ENCODE results near the gene SESN2. TPM values are rescaled to one million over a fixed set of nuclear protein-coding genes. Genes with fewer than 3 reads are reported as not detected.
A peak's percentile ranks its signal among the peaks of the same experiment; 100 is the strongest.

Gene SESN2
- total RNA-seq, 4 donors from 2014 or later = 6.4 to 8.1 (median 6.8) TPM

DNA sequence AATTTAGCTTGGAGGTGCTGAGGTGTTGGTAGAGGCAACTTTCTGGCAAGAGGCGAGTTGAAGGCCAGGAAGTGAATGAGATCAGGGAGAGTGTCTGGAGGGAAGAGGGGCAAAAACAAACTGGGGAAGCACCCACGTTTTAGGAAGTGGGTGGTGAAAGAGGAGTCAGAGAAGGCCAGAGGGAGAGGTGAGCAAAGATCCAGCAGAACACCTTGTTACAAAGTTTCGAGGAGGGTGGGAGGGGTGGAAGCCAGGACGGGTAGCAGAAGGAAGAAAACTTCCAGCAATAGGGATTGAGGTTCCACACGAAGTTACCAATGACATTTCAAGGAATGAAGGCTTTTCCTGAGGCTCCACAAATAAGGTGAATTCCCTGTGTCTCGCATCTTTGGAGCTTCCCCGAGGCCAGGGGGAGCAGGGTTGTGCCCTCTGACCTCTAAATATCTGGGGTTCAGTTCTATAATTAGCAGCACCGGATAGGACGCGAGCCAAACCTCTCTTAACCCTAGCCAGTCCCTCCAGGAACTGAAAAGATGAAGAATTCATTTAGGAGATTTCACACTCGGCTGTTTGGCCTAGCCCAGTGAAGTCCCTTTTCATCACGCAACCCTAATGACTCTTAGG is 578 bp upstream of the SESN2 start:
- no peaks in the 10 kb centered on the region for H3K9me3 ChIP-seq
- intact Hi-C loops (cut with DNase I) = no loop called here
- 11 to 24% methylated on average over 12 of the region's 12 CpGs for WGBS, 2 donors
- peaks cover 4 to 18% of the 10 kb centered on the region in 2 donors for H3K4me1 ChIP-seq
- no peak overlapping the region for H3K4me3 ChIP-seq (replicated peaks in 1 of 3)
- H3K27ac ChIP-seq = no peak overlapping the region
- DNase-seq = no peak
- TF ChIP-seq POLR2A (IDR thresholded peaks at IDR 0.05) = no peak
- TF ChIP-seq, protein P1, sequence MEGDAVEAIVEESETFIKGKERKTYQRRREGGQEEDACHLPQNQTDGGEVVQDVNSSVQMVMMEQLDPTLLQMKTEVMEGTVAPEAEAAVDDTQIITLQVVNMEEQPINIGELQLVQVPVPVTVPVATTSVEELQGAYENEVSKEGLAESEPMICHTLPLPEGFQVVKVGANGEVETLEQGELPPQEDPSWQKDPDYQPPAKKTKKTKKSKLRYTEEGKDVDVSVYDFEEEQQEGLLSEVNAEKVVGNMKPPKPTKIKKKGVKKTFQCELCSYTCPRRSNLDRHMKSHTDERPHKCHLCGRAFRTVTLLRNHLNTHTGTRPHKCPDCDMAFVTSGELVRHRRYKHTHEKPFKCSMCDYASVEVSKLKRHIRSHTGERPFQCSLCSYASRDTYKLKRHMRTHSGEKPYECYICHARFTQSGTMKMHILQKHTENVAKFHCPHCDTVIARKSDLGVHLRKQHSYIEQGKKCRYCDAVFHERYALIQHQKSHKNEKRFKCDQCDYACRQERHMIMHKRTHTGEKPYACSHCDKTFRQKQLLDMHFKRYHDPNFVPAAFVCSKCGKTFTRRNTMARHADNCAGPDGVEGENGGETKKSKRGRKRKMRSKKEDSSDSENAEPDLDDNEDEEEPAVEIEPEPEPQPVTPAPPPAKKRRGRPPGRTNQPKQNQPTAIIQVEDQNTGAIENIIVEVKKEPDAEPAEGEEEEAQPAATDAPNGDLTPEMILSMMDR (IDR thresholded peaks at IDR 0.05) = no peak
- no peaks in the 10 kb centered on the region for H3K27me3 ChIP-seq
- no peaks in the 10 kb centered on the region for H3K36me3 ChIP-seq

DNA sequence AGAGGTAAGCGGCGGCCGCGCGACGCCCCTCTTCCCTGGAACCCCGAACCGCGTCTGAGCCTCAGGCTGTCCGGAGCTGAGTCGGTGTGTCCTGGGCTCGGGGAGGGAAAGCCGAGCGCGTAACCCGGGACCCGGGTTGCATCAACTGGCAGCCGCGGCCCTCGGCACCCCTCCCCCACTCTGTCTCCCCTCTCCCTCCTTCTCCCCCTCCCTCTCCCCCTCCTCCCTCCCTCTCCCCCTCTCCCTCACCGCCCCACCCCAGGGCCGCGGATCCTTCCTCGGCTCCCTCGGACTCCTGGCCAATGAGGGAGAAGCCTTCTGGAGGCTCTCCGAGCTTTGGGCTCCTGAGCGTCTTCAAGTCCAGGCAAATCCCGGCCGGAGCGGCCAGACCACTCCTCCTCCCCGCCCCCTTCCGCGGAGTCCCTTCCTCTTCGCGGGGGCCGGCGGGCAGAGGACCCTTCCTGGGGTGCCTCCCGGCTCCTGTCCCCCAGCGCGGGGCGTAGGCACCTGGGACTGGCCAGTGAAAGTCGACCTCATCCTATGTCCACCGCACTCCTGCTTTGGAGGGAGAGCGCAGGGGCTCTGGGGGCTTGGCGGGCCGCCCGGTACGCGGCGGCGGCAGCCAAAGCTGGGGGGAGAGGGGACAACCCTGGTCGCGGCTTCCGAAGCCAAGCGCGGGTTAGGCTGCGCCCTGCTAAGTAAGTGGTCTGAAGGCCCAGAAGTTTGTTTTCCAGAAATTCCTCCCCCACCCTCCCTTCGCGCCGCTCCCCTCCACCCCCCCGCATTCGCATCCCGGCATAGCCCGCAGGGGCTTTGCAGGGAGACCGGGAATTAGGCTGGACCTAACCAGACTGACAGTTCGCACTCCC is 850 bp downstream of the SESN2 start:
- H3K27ac ChIP-seq = peak overlapping the region; percentile 52 to 84 (median 69)
- H3K27me3 ChIP-seq = no peaks in the 10 kb centered on the region
- intact Hi-C loops (cut with DNase I) = no loop called here
- H3K36me3 ChIP-seq = no peaks in the 10 kb centered on the region
- H3K4me1 ChIP-seq = peaks cover 4 to 18% of the 10 kb centered on the region in 2 donors
- TF ChIP-seq, protein P1 (IDR thresholded peaks at IDR 0.05) = no peak
- TF ChIP-seq POLR2A (IDR thresholded peaks at IDR 0.05) = peak in 1 of 2 donors; percentile 19
- peak; percentile 68 to 71 for DNase-seq
- peak overlapping the region; percentile 67 to 85 (median 77) for H3K4me3 ChIP-seq (replicated peaks in 1 of 3)
- H3K9me3 ChIP-seq = no peaks in the 10 kb centered on the region
- 2 to 6% methylated on average over 11 to 18 of the region's 66 CpGs for whole genome bisulfite sequencing, 2 donors

DNA sequence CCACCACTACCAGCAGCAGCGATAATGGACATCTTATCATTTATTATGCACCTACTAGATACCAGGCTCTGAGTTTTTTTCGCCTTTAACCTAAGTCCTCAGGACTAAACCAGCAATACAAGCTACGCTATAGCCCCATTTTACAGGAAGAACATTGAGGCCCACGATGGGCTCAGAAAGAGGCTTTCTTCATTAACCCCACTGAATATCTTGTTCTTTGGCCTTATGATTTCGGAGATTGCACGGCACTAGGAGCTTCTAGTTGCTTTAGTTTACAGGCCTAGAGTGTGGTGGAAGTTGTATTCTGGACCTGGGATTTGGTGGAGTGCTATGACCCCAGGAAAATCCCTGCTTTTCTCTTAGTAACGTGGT is 1.5 kb downstream of the SESN2 start:
- no peaks in the 10 kb centered on the region for H3K9me3 ChIP-seq
- H3K27me3 ChIP-seq = no peaks in the 10 kb centered on the region
- peak overlapping the region in 1 of 3 donors; percentile 69 for H3K27ac ChIP-seq
- no peak for DNase-seq
- WGBS, 2 donors = 70 to 75% methylated on average over 7 of the region's 7 CpGs
- intact Hi-C loops (cut with DNase I) = no loop called here
- H3K4me1 ChIP-seq = peaks cover 4 to 18% of the 10 kb centered on the region in 2 donors
- TF ChIP-seq, protein P1 (IDR thresholded peaks at IDR 0.05) = no peak
- TF ChIP-seq POLR2A (IDR thresholded peaks at IDR 0.05) = no peak
- H3K4me3 ChIP-seq (replicated peaks in 1 of 3) = peak overlapping the region; percentile 67 to 85 (median 77)
- no peaks in the 10 kb centered on the region for H3K36me3 ChIP-seq

DNA sequence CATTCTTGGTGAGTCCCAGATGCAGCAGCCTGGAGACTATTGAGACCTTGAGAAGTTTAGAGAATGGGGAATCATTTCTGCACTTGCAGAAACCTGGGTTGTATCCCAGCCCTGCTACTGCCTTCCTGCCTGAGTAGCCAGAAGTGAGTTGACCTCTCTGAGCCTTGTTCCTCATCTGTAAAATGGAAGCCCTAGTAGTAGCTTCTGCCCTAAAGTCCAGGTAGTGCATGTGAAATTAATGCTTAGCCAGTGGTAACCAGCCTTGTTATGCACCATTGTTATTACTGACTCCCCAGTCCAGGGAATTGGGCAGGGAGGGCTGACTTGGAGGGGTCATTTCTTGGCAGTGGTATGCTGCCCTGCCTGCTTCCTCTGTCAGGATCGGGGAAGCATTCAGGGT is 5.6 kb downstream of the SESN2 start:
- TF ChIP-seq, protein P1 (IDR thresholded peaks at IDR 0.05) = no peak
- TF ChIP-seq POLR2A (IDR thresholded peaks at IDR 0.05) = no peak
- intact Hi-C loops (cut with DNase I) = no loop called here
- no peak overlapping the region for H3K27ac ChIP-seq

DNA sequence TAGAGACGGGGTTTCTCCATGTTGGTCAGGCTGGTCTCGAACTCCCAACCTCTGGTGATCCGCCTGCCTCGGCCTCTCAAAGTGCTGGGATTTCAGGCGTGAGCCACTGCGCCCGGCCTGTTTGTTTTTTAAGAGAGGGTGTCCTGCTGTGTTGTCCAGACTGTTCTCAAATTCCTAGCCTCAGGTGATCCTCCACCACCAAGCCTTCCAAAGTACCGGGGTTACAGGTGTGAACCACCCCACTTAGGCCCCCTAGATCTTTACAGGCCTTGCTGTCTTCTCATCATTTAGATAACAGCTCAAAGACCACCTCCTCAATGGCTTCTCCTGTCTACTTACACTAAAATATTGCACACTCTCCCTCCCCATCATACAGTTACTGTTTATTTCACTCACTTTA is 6.3 kb downstream of the SESN2 start:
- no peaks in the 10 kb centered on the region for H3K36me3 ChIP-seq
- no peaks in the 10 kb centered on the region for H3K9me3 ChIP-seq
- peaks cover 3 to 9% of the 10 kb centered on the region in 2 donors for H3K4me1 ChIP-seq
- intact Hi-C loops (cut with DNase I) = no loop called here
- DNase-seq = no peak
- H3K27me3 ChIP-seq = no peaks in the 10 kb centered on the region
- 90% methylated on average over 8 of the region's 8 CpGs for WGBS, 2 donors
- H3K27ac ChIP-seq = no peak overlapping the region
- no peak overlapping the region for H3K4me3 ChIP-seq (replicated peaks in 1 of 3)
- TF ChIP-seq, protein P1 (IDR thresholded peaks at IDR 0.05) = no peak
- TF ChIP-seq POLR2A (IDR thresholded peaks at IDR 0.05) = no peak

More for the DNA sequence above, 5.6 kb downstream of the SESN2 start:
- Histone ChIP-seq H3K4me1 (peaks cover 4 to 11% of the 10 kb centered on the region in 2 donors), H3K9me3 (no peaks in the 10 kb centered on the region), H3K27me3 (no peaks in the 10 kb centered on the region), H3K36me3 (no peaks in the 10 kb centered on the region), H3K4me3 (replicated peaks in 1 of 3) (no peak overlapping the region)
- WGBS, 2 donors = 86 to 100% methylated on average over 1 of the region's 1 CpG
- DNase-seq = no peak
